ENCODE data around the gene SPEM1.

The SPEM1 gene

DNA sequence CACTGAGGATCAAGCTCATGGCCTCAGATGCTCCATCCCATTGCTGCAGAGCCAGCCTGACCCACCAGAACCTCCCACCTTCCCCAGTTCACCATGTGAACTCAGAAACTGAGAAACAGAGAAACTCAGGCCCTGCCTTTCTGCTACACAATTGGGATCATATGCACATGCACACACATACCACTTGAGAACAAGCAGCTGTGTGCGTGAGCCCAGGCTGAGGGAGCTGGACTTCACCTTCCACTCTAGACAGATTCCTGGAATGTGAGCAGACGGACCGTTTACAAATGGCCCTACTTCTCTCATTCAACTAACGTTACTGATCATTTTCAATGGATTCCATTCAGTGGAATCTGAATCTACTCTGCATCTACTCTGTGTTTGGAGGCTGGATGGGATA lies 3.6 kb downstream of the SPEM1 start:
- no peak for DNase-seq

DNA sequence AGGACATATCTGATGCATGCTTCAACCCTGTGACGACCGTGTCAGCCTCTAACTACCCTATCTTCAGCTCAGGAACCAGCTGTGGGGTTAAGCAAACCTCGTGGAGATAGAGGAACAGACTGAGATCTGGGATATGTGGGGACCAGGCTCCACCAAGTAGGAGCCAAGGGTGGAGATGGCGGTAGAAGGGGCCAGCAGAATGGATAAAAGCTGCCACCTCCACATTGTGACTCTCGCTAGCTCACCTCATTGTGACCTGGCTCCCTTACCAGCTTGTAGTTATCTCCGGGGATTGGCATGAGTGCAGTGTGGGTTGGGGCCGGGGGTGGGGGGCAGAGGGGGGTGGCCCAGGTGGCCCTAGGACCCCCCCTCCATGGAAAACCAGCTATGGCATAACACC lies 5.2 kb downstream of the SPEM1 start, which contains the start of gene SPEM2:
TSS of gene SPEM2 (plus strand) at position 301 of the 400 bp plus-strand sequence. CDS start at position 374, 73 bp downstream.
- DNase-seq: no peak

DNA sequence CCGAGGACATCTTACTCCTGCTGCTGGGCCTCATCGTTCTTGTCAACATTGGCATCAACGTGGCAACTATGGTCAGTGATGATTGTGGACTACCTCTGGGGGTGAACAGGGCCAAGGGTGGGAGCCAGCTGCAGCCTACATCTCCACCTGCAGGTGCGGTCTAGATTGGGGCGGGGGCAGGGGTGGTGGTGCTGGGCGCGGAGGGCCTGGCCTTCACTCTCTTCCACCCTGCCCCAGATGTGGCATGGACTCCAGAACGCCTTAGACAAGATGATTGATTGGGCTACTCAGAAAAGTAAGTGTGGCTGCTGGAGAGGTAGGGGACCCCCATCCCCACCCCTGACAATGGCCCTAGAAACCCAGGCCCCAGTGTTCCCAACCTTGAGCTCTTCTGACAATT lies 5.6 kb downstream of the SPEM1 start:
- no peak for DNase-seq

DNA sequence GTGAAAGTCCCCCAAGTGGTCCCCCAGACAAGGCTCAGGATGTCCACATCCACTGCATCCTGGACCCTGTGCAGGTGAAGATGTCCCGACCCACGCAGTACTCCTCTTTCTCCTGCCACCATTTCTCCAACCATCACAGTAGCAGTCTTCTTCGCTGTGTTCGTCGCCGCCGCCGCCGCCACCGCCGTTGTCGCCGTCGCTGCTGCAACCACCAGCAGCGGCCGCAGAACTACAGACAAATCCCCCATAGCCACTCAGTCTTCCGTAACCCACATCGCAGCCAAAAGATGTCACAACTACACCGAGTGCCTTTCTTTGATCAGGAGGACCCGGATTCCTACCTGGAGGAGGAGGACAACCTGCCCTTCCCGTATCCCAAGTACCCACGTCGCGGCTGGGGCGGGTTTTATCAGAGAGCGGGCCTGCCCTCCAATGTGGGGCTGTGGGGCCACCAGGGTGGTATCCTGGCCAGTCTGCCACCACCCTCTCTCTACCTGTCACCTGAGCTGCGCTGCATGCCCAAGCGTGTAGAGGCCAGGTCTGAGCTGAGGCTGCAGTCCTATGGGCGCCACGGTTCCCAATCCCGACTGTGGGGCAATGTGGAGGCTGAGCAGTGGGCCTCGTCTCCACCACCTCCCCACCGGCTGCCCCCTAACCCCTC lies 6.2 kb downstream of the SPEM1 start:
- no peak for DNase-seq

DNA sequence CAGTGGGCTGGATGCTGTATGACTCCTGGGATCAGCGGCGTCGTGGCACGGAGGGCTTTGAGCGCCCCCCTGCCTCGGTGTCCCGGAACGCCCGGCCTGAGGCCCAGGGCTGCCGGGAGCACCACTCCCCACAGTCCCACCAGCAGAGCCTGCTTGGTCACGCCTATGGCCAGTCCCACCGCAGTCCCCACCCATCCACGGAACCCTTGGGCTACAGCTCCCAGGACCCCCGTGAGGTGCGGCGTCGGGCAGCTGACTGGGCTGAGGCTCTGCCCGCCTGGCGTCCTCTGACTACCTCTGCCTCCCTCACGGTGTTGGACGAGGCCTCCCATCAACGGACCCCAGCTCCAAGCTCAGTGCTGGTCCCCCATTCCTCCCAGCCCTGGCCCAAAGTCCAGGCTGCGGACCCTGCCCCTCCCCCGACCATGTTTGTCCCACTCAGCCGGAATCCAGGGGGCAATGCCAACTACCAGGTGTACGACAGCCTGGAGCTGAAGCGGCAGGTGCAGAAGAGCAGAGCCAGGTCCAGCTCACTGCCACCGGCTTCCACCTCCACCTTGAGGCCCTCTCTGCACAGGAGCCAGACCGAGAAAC lies 6.9 kb downstream of the SPEM1 start:
- no peak for DNase-seq

DNA sequence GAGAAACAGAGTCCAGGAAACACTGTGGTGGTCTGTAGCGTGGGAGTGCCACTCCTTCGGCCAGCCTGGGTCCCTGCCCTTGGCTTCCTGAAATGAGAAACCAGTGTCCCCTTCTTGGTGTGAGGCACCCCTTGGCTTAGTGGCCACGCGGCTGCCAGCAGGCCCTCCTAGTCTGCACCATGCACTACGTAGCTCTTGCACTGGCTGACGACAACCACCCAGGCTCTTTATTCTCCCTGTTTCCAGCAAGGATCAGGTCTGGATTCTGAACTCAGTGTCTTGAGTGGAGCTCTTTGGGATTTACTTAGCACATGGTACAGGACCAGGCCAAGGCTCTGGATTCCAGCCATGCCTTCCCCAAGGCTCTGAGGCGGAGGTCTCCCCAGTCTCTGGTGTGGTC lies 7.4 kb downstream of the SPEM1 start:
- no peak for DNase-seq

DNA sequence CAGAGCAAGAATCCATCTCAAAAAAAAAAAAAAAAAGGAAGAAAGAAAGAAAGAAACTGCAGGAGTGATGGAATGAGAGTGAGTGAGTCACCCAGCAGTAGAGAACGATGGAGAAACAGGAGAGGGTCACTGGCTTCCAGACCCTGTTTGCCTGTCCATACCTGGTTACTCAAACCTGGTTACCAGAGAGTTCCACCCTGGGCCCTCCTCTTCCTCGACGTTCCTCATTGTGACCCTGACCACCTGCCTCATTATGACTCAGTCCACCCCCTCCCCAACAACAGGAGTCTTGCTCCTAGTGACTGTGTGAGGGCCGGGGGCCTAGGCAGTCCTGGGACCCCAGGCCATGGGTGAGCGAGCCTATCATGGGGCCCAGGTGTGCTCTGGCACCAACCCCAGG lies 8.4 kb downstream of the SPEM1 start, which contains the start of gene SPEM3:
TSS of gene SPEM3 (plus strand) at position 301 of the 400 bp plus-strand sequence. CDS start at position 347, 46 bp downstream.
- DNase-seq: no peak

DNA sequence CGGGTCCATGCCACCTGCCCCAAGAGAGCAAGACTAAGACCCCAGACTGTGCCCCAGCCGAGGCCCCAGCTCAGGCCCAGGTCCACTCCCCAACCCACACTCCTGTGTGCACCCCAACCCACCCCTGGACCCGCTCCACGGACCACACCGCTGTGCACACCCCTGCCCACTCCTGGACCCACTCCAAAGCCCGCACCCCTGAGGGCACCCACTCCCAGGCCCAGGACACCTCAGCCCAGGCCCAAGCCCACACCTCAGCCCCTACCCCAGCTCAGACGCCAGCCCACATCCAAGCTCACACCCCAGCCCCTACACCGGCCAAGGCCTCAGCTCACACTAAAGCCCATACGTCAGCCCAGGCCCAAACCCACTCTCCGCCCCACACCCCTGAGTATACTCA lies 9.6 kb downstream of the SPEM1 start:
- no peak for DNase-seq

DNA sequence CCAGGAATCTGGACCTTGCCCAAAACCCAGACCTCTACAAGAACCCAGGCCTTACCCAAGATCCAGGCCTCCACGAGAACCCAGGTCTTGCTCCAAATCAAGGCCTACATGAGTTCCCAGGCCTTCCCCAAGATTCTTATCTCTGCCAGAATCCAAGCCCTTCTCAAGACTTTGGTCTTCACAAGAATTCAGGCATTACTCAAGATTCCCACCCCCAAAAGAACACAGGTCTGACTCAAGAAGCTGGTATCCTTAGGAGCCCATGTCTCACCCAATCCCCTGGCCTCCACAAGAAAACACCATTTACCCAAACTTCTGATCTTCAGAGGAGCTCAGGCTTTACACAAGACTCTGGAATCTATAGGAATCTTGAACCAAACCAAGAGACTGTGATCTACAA lies 11.1 kb downstream of the SPEM1 start:
- no peak for DNase-seq

DNA sequence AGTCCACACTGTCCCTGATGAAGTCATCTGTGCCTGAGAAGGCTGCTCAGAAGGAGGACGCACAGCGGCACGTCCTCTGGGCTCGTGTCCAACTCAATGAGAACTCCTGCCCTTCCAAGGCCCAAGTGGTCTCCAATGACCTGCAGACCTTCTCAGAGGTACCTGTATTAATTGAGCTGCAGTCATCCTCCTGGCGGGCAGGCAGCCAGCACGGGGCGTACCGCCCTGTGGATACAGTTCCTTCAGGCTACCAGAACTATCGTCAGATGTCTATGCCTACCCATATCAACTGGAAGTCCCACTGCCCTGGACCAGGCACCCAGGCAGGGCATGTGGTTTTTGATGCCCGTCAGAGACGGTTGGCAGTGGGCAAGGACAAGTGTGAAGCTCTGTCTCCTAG lies 12.2 kb downstream of the SPEM1 start:
- no peak for DNase-seq

DNA sequence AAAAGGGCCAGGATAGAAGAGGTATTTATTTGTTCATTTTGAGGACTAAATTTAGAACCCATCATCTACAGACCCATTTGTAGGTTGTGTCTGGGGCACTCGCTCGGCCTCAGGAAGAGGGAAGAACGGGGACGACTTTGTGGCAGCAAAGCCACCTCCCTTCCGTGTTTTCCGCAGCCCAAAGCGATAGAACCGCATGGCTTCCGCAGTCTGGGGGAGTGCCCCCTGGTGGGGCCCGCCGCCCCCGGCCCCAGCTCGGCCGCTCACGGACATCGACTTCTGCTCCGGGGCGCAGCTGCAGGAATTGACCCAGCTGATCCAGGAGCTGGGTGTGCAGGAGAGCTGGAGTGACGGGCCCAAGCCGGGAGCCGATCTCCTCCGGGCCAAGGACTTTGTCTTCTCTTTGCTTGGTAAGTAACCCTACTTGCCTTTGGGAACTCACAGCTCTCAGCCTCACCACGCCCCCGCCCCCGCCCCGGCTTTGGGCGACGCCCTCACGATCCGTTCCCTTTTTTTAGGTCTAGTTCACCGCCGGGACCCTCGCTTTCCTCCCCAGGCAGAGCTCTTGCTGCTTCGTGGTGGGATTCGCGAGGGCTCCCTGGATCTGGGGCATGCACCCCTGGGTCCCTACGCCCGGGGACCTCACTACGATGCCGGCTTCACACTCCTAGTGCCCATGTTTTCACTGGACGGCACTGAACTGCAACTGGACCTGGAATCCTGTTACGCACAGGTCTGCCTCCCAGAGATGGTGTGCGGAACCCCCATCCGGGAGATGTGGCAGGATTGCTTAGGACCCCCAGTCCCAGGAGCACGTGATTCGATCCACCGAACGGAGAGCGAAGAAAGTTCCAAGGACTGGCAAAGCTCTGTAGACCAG lies 15.8 kb downstream of the SPEM1 start:
- no peak for DNase-seq

DNA sequence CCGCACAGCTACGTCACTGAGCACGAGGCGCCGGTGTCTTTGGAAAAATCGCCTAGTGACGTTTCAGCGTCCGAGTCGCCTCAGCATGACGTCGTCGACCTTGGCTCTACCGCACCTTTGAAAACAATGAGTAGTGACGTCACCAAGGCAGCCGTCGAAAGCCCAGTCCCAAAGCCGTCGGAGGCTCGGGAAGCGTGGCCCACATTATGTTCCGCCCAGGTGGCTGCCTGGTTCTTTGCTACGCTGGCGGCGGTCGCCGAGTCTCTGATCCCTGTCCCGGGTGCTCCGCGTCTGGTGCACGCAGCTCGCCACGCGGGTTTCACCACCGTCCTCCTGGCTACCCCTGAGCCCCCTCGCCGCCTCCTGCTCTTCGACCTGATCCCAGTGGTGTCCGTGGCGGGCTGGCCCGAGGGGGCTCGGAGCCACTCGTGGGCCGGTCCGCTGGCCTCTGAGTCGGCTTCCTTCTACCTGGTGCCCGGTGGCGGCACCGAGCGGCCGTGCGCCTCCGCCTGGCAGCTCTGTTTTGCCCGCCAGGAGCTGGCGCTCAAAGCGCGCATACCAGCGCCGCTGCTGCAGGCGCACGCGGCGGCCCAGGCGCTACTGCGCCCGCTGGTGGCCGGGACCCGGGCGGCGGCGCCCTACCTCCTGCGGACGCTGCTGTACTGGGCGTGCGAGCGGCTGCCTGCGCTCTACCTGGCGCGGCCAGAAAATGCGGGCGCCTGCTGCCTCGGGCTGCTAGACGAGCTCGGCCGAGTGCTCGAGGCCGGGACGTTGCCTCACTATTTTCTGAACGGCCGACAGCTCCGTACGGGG lies 16.6 kb downstream of the SPEM1 start:
- DNase-seq: peak; percentile 16

DNA sequence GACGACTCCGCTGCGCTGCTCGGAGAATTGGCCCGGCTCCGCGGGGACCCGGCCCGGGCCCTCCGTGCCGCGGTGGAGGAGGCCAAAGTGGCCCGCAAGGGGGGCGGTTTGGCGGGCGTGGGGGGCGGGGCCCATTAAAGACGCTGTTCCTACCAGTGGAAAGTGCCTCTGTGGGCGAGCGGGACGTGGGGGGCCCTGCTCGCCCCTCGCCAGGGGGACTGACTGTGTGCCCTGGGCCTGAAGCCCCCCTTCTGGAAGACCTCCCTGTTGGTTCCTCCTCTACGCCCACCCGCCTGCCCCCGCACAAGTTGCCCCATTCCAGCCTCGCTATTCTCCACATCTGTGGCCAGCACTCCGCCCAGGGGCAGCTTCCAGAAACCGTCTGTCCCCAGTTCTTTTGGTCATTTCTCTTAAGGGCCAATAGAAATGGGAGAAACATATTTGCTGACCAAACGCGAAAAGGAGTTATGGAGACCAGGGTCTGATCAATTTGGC lies 17.3 kb downstream of the SPEM1 start:
- DNase-seq: no peak

DNA sequence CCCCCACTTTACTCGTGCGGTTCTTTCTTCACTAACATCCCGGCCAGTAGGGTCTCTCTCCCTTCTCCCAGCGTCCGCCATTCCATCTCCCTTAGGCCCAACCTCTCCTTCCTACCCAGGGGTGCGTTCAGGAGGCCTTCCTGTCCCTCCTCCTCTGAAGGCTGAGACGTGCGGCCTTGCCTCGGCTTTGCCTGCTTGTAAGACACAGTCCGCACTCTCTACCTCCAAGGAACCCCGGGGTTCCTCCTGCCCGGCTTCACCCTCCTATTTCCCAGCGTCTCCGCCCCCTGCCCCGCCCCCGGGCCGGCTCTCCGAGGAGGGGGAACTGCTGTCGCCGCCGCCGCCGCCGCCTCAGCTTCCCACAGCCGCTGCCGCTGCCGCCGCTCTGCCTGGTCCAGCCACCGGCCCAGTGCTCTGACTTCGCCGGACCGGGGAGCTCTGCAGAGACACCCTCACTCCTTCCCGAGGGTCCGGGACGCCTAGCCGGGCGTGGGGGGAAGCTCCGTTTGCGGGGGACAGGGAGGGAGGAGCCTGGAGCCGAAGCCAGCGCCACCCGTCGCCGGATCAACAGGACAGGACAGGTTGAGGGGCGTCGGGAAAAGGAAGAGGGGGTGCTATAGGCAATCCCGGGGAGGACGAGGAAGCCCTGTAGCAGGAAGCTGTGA lies 18.0 kb downstream of the SPEM1 start:
- no peak for DNase-seq

DNA sequence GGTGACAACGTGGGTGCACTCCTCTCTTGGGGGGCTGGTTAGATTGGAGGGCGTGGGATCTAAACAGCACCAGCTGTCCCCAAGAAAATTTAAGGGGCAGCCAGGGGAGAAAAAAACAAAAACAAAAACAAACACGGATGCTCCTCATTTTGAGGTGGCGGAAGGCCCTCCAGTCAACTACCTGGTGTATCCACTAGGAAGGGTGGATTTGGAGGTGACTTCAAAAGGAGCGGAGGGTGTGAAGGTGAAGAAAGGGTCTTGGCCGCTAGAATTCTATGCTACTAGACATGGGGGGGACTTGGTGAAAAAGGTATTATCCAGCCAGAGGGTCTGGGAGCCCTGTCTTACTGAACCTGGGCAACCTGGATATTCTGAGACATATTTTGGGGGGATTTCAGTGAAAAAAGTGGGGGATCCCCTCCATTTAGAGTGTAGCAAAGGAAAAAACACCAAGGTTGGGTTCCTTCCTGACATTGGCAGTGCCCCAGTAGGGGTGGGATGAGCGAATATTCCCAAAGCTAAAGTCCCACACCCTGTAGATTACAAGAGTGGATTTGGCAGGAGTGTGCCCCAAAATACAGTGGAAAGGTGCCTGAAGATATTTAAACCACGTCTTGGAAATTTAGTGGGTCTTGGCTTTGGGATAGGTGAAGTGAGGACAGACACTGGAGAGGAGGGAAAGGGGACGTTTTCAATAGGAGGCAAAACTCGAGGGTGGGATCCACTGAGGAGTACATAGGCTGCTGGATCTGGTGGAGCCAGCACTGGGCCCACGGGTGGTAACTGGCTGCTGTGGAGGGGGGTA lies 18.7 kb downstream of the SPEM1 start:
- no peak for DNase-seq

DNA sequence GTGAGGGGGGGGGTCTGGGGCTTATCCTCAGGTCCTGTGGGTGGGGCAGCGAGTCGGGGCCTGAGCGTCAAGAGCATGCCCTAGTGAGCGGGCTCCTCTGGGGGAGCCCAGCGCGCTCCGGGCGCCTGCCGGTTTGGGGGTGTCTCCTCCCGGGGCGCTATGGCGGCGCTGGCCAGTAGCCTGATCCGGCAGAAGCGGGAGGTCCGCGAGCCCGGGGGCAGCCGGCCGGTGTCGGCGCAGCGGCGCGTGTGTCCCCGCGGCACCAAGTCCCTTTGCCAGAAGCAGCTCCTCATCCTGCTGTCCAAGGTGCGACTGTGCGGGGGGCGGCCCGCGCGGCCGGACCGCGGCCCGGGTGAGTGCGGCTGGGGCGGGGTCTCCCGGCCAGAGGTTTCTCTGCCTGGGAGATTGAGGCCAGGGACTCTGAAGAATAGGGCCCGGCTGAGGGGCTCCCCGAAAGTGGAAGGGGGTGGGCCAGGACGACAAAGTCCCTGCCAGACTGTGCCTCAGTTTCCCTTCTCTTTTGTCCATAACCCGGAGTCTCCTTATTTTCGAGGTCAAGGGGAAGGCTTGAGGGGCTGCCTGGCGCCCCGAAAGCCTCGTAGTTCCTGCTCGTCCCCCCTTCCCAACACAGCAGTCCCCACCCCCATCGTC lies 19.5 kb downstream of the SPEM1 start, which contains the start of gene FGF11:
TSS of gene FGF11 (plus strand) at position 51 of the 651 bp plus-strand sequence. CDS start at position 160, 109 bp downstream.
- DNase-seq: no peak

DNA sequence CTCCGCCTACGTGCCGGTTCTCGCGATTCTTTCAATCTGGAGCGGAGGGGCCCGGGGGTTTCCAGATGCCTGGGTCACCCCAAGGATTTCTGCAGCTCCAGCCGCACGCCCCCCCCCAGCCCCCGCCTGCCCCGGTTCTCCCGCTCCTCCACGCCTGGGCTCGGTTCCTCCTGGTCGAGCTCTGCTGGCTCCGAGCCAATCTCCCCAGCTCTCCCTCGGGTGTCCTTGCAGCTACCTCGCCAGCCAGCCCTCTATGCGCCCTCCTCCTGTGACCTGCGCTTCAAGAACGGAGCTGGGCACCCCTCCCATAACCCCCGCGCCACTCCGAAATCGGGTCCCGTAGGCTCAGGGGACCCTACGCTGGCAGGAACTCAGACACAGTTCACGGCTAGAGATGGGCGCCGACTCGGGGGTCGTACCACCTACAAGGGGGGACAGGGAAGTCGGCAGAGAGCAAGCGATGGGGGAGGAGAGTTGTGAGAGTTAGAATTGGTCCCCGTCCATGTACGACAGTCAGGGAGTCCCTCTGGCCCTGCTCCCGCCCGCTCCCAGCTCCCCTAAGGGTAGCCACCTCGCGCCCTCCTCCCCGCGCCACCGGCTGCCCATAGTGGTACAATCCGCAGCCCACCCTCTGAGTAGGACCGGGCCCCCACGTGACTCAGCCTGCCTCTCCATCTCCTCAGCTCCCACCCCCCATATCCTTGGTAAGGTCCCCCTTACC lies 20.1 kb downstream of the SPEM1 start:
- peak; percentile 8 for DNase-seq

DNA sequence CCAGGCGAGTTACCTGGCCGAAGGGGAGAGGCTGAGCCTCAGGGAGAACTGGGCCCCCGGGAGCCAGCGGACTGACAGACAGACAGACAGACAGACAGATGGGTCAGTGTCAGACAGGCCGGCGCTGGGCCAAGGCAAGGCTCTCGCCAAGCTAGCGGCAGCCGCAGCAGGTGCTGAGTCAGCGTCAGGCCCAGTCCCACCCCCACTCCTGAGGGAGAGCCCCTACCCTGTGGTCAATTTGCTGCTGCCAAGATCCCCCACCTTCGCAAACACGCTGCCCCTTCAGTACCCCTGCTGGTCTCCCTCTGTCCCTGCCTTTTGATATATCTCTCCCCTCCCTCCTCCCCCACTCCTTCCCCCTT lies 20.7 kb downstream of the SPEM1 start:
- no peak for DNase-seq

DNA sequence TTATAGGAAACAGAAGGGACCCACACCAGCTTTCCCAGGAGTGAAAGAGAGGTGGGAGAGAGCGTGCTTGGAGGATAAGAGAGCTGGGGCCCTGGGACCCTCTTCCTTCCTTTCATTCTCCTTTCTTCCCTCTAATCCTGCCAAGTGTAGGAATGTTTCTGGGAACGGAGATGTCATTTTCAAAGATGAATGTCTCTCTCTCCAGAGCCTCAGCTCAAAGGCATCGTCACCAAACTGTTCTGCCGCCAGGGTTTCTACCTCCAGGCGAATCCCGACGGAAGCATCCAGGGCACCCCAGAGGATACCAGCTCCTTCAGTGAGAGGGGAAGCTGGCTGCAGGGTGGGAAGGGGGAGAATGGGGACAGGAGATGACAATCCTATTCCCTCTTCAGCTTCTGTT lies 21.1 kb downstream of the SPEM1 start:
- DNase-seq: no peak

DNA sequence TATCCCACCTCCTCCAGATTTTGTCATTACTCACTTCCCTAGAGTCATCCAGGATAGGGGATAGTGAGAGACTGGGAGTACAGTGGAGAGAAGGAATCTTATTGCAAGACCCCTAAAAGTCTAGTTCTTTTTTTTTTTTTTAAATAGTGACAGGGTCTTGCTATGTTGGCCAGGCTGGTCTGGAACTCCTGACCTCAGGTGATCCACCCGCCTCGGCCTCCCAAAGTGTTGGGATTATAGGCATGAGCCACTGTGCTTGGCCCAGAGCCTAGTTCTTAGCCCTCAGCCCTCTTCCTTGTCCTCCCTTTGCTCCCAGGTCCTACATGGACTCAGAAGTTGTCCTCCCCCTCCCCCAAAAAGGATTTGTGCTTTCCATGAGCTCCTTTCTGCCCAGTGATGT lies 22.0 kb downstream of the SPEM1 start:
- no peak for DNase-seq

Measured in NCI-H2107 (cell line).